Measurements from ENCODE around the gene B4GALNT4.
"Not testable (repeated sequence)": the region's sequence is repeated elsewhere in the genome, so short reads cannot be mapped to it uniquely, and the experiment has no call there.

B4GALNT4 gene

GRCh38 chr11:334264-334994, 34.9 kb upstream of the B4GALNT4 start:
- DNase-seq (ENCODE audit: low read depth in 3 of 3) = no peak

GRCh38 chr11:335779-336658, 33.3 kb upstream of the B4GALNT4 start:
- no peak for DNase-seq (ENCODE audit: low read depth in 3 of 3)

GRCh38 chr11:336659-337198, 32.6 kb upstream of the B4GALNT4 start:
- no peak for DNase-seq (ENCODE audit: low read depth in 3 of 3)

GRCh38 chr11:337711-338110, 31.6 kb upstream of the B4GALNT4 start:
- DNase-seq (ENCODE audit: low read depth in 3 of 3) = no peak

- DNase-seq (ENCODE audit: low read depth in 3 of 3) = no peak
Observed at GRCh38 chr11:339963-340362, 29.3 kb upstream of the B4GALNT4 start.

- no peak for DNase-seq (ENCODE audit: low read depth in 3 of 3)
Observed at GRCh38 chr11:340539-341512, 28.5 kb upstream of the B4GALNT4 start.

GRCh38 chr11:342328-342727, 27.0 kb upstream of the B4GALNT4 start:
- DNase-seq (ENCODE audit: low read depth in 3 of 3) = no peak

GRCh38 chr11:344836-345578, 24.3 kb upstream of the B4GALNT4 start:
- DNase-seq (ENCODE audit: low read depth in 3 of 3) = no peak

GRCh38 chr11:346529-346928, 22.8 kb upstream of the B4GALNT4 start:
- DNase-seq (ENCODE audit: low read depth in 3 of 3) = no peak

- DNase-seq (ENCODE audit: low read depth in 3 of 3) = not testable (repeated sequence)
Observed at GRCh38 chr11:349270-349954, 19.9 kb upstream of the B4GALNT4 start.

GRCh38 chr11:350033-350722, 19.1 kb upstream of the B4GALNT4 start:
- not testable (repeated sequence) for DNase-seq (ENCODE audit: low read depth in 3 of 3)

GRCh38 chr11:350723-351255, 18.5 kb upstream of the B4GALNT4 start:
- DNase-seq (ENCODE audit: low read depth in 3 of 3) = no peak

GRCh38 chr11:351411-351810, 17.9 kb upstream of the B4GALNT4 start:
- DNase-seq (ENCODE audit: low read depth in 3 of 3) = no peak

- DNase-seq (ENCODE audit: low read depth in 3 of 3) = no peak
Observed at GRCh38 chr11:352456-353031, 16.8 kb upstream of the B4GALNT4 start.

GRCh38 chr11:353179-353873, 16.0 kb upstream of the B4GALNT4 start:
- no peak for DNase-seq (ENCODE audit: low read depth in 3 of 3)

GRCh38 chr11:355581-356458, 13.5 kb upstream of the B4GALNT4 start:
- peak; percentile 77 to 89 (median 79) for DNase-seq (ENCODE audit: low read depth in 3 of 3)

- no peak for DNase-seq (ENCODE audit: low read depth in 3 of 3)
Observed at GRCh38 chr11:356610-357009, 12.7 kb upstream of the B4GALNT4 start.

All from stimulated activated CD4-positive, alpha-beta T cell treated with anti-CD3 and anti-CD28 coated beads, TNF-alpha, amount 100 ng/mL, for 24 hours (primary cell).